SIG-M5 treated with dmso at 0.1 percent for 504 hours (cell line): ENCODE results near the gene ZDHHC14.
A peak's percentile ranks its signal among the peaks of the same experiment; 100 is the strongest.
"Not testable (repeated sequence)": the region's sequence is repeated elsewhere in the genome, so short reads cannot be mapped to it uniquely, and the experiment has no call there.

Source experiments
- DNase-seq: peaks from one replicate; lab custom pipeline; 2025; ENCODE audit not compliant: unreplicated experiment; lab: John Stamatoyannopoulos, UW

ZDHHC14 gene

GRCh38 chr6:157380779-157381561 is at the start of gene ZDHHC14:
TSS of gene ZDHHC14 (plus strand) at chr6:157381190.
- peak; percentile 63 for DNase-seq

- DNase-seq, result no peak
These were observed 48.2 kb upstream of the ZDHHC14 start for GRCh38 chr6:157332813-157333212.

GRCh38 chr6:157333537-157333936 is 47.5 kb upstream of the ZDHHC14 start:
- DNase-seq, result no peak

GRCh38 chr6:157333956-157334355 is 47.0 kb upstream of the ZDHHC14 start:
- no peak for DNase-seq

- DNase-seq, result no peak
These were observed 45.2 kb upstream of the ZDHHC14 start for GRCh38 chr6:157335829-157336228.

GRCh38 chr6:157337276-157337675 is 43.7 kb upstream of the ZDHHC14 start:
- DNase-seq, result not testable (repeated sequence)

- no peak for DNase-seq
These were observed 43.2 kb upstream of the ZDHHC14 start for GRCh38 chr6:157337751-157338150.

GRCh38 chr6:157339432-157339831 is 41.6 kb upstream of the ZDHHC14 start:
- DNase-seq, result no peak

- DNase-seq, result no peak
These were observed 37.3 kb upstream of the ZDHHC14 start for GRCh38 chr6:157343732-157344131.

GRCh38 chr6:157346373-157346772 is 34.6 kb upstream of the ZDHHC14 start:
- DNase-seq, result no peak

GRCh38 chr6:157358287-157358686 is 22.7 kb upstream of the ZDHHC14 start:
- no peak for DNase-seq

- no peak for DNase-seq
These were observed 19.1 kb upstream of the ZDHHC14 start for GRCh38 chr6:157361886-157362285.

- DNase-seq, result no peak
These were observed 16.3 kb upstream of the ZDHHC14 start for GRCh38 chr6:157364705-157365104.

- DNase-seq, result no peak
These were observed 14.3 kb upstream of the ZDHHC14 start for GRCh38 chr6:157366648-157367047.

- DNase-seq, result no peak
These were observed 12.5 kb upstream of the ZDHHC14 start for GRCh38 chr6:157368359-157369049.

GRCh38 chr6:157370755-157371154 is 10.2 kb upstream of the ZDHHC14 start:
- no peak for DNase-seq

- DNase-seq, result no peak
These were observed 8.3 kb upstream of the ZDHHC14 start for GRCh38 chr6:157372501-157373280.

- DNase-seq, result no peak
These were observed 6.0 kb upstream of the ZDHHC14 start for GRCh38 chr6:157374889-157375443.

GRCh38 chr6:157376241-157376640 is 4.7 kb upstream of the ZDHHC14 start:
- DNase-seq, result no peak

- DNase-seq, result no peak
These were observed 4.2 kb upstream of the ZDHHC14 start for GRCh38 chr6:157376706-157377230.
